ENCODE measurements around the gene PANX2. TPM values are rescaled to one million over a fixed set of nuclear protein-coding genes. Genes with fewer than 3 reads are reported as not detected.

The PANX2 gene
- total RNA-seq, 1 experiment from 2014 or later: 18.0 TPM

- in situ Hi-C loops (cut with HindIII; ENCODE audit: low pct_unique_long_range_greater_than_20kb, low sequenced_read_pairs): no loop called here
- no peak for DNase-seq (ENCODE audit: low read depth)
Observed at GRCh38 chr22:50217543-50218152, 47.1 kb downstream of the PANX2 start.

GRCh38 chr22:50218153-50218995 lies 47.8 kb downstream of the PANX2 start:
- in situ Hi-C loops (cut with HindIII; ENCODE audit: low pct_unique_long_range_greater_than_20kb, low sequenced_read_pairs): no loop called here
- DNase-seq (ENCODE audit: low read depth): no peak

- in situ Hi-C loops (cut with HindIII; ENCODE audit: low pct_unique_long_range_greater_than_20kb, low sequenced_read_pairs): no loop called here
- peak; percentile 57 for DNase-seq (ENCODE audit: low read depth)
Observed at GRCh38 chr22:50218996-50219727, 48.6 kb downstream of the PANX2 start.

GRCh38 chr22:50219800-50220602 lies 49.5 kb downstream of the PANX2 start:
- in situ Hi-C loops (cut with HindIII; ENCODE audit: low pct_unique_long_range_greater_than_20kb, low sequenced_read_pairs): no loop called here
- DNase-seq (ENCODE audit: low read depth): no peak

- in situ Hi-C loops (cut with HindIII; ENCODE audit: low pct_unique_long_range_greater_than_20kb, low sequenced_read_pairs): no loop called here
- no peak for DNase-seq (ENCODE audit: low read depth)
Observed at GRCh38 chr22:50220603-50221409, 50.3 kb downstream of the PANX2 start.

- in situ Hi-C loops (cut with HindIII; ENCODE audit: low pct_unique_long_range_greater_than_20kb, low sequenced_read_pairs): no loop called here
- DNase-seq (ENCODE audit: low read depth): no peak
Observed at GRCh38 chr22:50221410-50222300, 51.1 kb downstream of the PANX2 start.

- in situ Hi-C loops (cut with HindIII; ENCODE audit: low pct_unique_long_range_greater_than_20kb, low sequenced_read_pairs): no loop called here
- no peak for DNase-seq (ENCODE audit: low read depth)
Observed at GRCh38 chr22:50222508-50222907, 52.0 kb downstream of the PANX2 start.

GRCh38 chr22:50224071-50224470 lies 53.5 kb downstream of the PANX2 start:
- in situ Hi-C loops (cut with HindIII; ENCODE audit: low pct_unique_long_range_greater_than_20kb, low sequenced_read_pairs): no loop called here

GRCh38 chr22:50225200-50225969 lies 54.9 kb downstream of the PANX2 start:
- DNase-seq (ENCODE audit: low read depth): no peak
- in situ Hi-C loops (cut with HindIII; ENCODE audit: low pct_unique_long_range_greater_than_20kb, low sequenced_read_pairs): no loop called here

More at GRCh38 chr22:50224071-50224470, 53.5 kb downstream of the PANX2 start:
- no peak for DNase-seq (ENCODE audit: low read depth)

GRCh38 chr22:50226063-50226874 lies 55.7 kb downstream of the PANX2 start:
- DNase-seq (ENCODE audit: low read depth): no peak
- in situ Hi-C loops (cut with HindIII; ENCODE audit: low pct_unique_long_range_greater_than_20kb, low sequenced_read_pairs): no loop called here

- in situ Hi-C loops (cut with HindIII; ENCODE audit: low pct_unique_long_range_greater_than_20kb, low sequenced_read_pairs): no loop called here
- no peak for DNase-seq (ENCODE audit: low read depth)
Observed at GRCh38 chr22:50226875-50227165, 56.3 kb downstream of the PANX2 start.

- no peak for DNase-seq (ENCODE audit: low read depth)
- in situ Hi-C loops (cut with HindIII; ENCODE audit: low pct_unique_long_range_greater_than_20kb, low sequenced_read_pairs): no loop called here
Observed at GRCh38 chr22:50227579-50228215, 57.2 kb downstream of the PANX2 start.

- in situ Hi-C loops (cut with HindIII; ENCODE audit: low pct_unique_long_range_greater_than_20kb, low sequenced_read_pairs): no loop called here
- no peak for DNase-seq (ENCODE audit: low read depth)
Observed at GRCh38 chr22:50228366-50228765, 57.8 kb downstream of the PANX2 start.

GRCh38 chr22:50229370-50229769 lies 58.8 kb downstream of the PANX2 start:
- in situ Hi-C loops (cut with HindIII; ENCODE audit: low pct_unique_long_range_greater_than_20kb, low sequenced_read_pairs): no loop called here
- no peak for DNase-seq (ENCODE audit: low read depth)
